RWPE2 (cell line): ENCODE results near the gene RETREG1.

Source experiments
- ATAC-seq: fragments of 200-7000 bp; cut with Tn5 transposase; 3 replicates; pipeline ENCODE4 v1.9.1; 2021; ENCODE audit warnings: low read depth
- DNase-seq: peaks from one replicate; pipeline ENCODE4 v3.0.0-alpha.2; 2020; ENCODE audit warnings: low spot score
- H3K27ac ChIP-seq: fragments of 450-650 bp; 2 replicates; pipeline ENCODE4 v1.5.1; 2017; ENCODE audit warnings: mild to moderate bottlenecking; ENCODE audit not compliant: poor library complexity, severe bottlenecking
- H3K27me3 ChIP-seq: fragments of 250-450 bp; sonication (Bioruptor Pico); 2 replicates; pipeline ENCODE4 v1.5.1; 2021; ENCODE audit warnings: mild to moderate bottlenecking, moderate library complexity; ENCODE audit not compliant: insufficient read depth, poor library complexity, severe bottlenecking
- H3K36me3 ChIP-seq: fragments of 250-450 bp; sonication (Bioruptor Pico); 2 replicates; pipeline ENCODE4 v1.5.1; 2020; ENCODE audit warnings: low read depth, mild to moderate bottlenecking, moderate library complexity
- H3K4me1 ChIP-seq: fragments of 250-450 bp; sonication (Bioruptor Pico); 2 replicates; pipeline ENCODE4 v1.5.1; 2021; ENCODE audit warnings: mild to moderate bottlenecking, moderate library complexity; ENCODE audit not compliant: insufficient read depth, poor library complexity, severe bottlenecking
- H3K4me3 ChIP-seq: fragments of 250-450 bp; sonication (Bioruptor Pico); 2 replicates; pipeline ENCODE4 v1.5.1; 2021; ENCODE audit warnings: mild to moderate bottlenecking, moderate library complexity; ENCODE audit not compliant: severe bottlenecking
- H3K9me3 ChIP-seq: fragments of 250-450 bp; sonication (Bioruptor Pico); 2 replicates; pipeline ENCODE4 v1.5.1; 2021; ENCODE audit warnings: mild to moderate bottlenecking, moderate library complexity; ENCODE audit not compliant: severe bottlenecking
- TF ChIP-seq, protein P1 (sequence below): fragments of 450-650 bp; IDR thresholded peaks from one replicate; pipeline ENCODE4 v1.5.1; 2017; ENCODE audit warnings: mild to moderate bottlenecking, moderate library complexity; ENCODE audit not compliant: poor library complexity, severe bottlenecking

RETREG1 gene

DNA sequence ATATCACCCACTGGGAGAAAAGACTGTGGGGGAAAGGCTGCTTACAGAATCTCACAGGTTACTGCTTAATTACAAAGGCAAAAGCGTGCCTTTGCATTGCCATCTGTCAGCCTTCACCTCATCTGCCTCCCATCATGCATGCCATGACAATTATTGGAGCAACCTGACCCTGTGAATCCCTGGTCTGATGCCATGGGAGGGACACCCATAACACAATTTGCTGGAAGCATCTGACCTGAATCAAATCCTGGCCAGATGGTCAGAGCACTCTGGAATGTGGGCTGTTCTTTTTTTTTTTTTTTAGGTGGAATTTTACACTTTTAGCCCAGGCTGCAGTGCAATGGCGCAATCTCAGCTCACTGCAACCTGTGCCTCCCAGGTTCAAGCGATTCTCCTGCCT, 11.6 kb upstream of the RETREG1 start:
- Histone ChIP-seq H3K9me3 (no peaks in the 10 kb centered on the region), H3K4me1 (no peaks in the 10 kb centered on the region), H3K27me3 (peaks cover 16% of the 10 kb centered on the region), H3K27ac (no peak overlapping the region), H3K4me3 (no peak overlapping the region), H3K36me3 (no peaks in the 10 kb centered on the region)
- TF ChIP-seq, protein P1, sequence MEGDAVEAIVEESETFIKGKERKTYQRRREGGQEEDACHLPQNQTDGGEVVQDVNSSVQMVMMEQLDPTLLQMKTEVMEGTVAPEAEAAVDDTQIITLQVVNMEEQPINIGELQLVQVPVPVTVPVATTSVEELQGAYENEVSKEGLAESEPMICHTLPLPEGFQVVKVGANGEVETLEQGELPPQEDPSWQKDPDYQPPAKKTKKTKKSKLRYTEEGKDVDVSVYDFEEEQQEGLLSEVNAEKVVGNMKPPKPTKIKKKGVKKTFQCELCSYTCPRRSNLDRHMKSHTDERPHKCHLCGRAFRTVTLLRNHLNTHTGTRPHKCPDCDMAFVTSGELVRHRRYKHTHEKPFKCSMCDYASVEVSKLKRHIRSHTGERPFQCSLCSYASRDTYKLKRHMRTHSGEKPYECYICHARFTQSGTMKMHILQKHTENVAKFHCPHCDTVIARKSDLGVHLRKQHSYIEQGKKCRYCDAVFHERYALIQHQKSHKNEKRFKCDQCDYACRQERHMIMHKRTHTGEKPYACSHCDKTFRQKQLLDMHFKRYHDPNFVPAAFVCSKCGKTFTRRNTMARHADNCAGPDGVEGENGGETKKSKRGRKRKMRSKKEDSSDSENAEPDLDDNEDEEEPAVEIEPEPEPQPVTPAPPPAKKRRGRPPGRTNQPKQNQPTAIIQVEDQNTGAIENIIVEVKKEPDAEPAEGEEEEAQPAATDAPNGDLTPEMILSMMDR, result no peak
- DNase-seq (no peak), ATAC-seq (no peak)

GRCh38 chr5:16626696-16627264, 10.0 kb upstream of the RETREG1 start:
- no peak for DNase-seq
- Histone ChIP-seq H3K36me3 (no peaks in the 10 kb centered on the region), H3K4me1 (no peaks in the 10 kb centered on the region), H3K27ac (no peak overlapping the region), H3K27me3 (peaks cover 16% of the 10 kb centered on the region), H3K9me3 (no peaks in the 10 kb centered on the region), H3K4me3 (no peak overlapping the region)
- TF ChIP-seq, protein P1, result no peak
- ATAC-seq, result no peak

- ATAC-seq, result no peak
- no peaks in the 10 kb centered on the region for H3K36me3 ChIP-seq
- DNase-seq, result no peak
- no peak overlapping the region for H3K27ac ChIP-seq
- H3K27me3 ChIP-seq, result peaks cover 16% of the 10 kb centered on the region
- no peaks in the 10 kb centered on the region for H3K4me1 ChIP-seq
- H3K9me3 ChIP-seq, result no peaks in the 10 kb centered on the region
- H3K4me3 ChIP-seq, result no peak overlapping the region
- TF ChIP-seq, protein P1, result no peak
These were observed 8.3 kb upstream of the RETREG1 start for GRCh38 chr5:16625096-16625495.

GRCh38 chr5:16619136-16619535, 2.3 kb upstream of the RETREG1 start:
- H3K27ac ChIP-seq, result no peak overlapping the region
- no peak for DNase-seq
- no peaks in the 10 kb centered on the region for H3K4me1 ChIP-seq
- no peak overlapping the region for H3K4me3 ChIP-seq
- H3K9me3 ChIP-seq, result no peaks in the 10 kb centered on the region
- ATAC-seq, result no peak
- TF ChIP-seq, protein P1, result no peak
- H3K36me3 ChIP-seq, result no peaks in the 10 kb centered on the region
- H3K27me3 ChIP-seq, result no peaks in the 10 kb centered on the region

- Histone ChIP-seq H3K36me3 (no peaks in the 10 kb centered on the region), H3K27me3 (no peaks in the 10 kb centered on the region), H3K4me1 (no peaks in the 10 kb centered on the region), H3K4me3 (no peak overlapping the region), H3K9me3 (no peaks in the 10 kb centered on the region), H3K27ac (no peak overlapping the region)
- DNase-seq (no peak), ATAC-seq (no peak)
- TF ChIP-seq, protein P1, result no peak
These were observed 1.5 kb upstream of the RETREG1 start for GRCh38 chr5:16618138-16618897.
